Raji (cell line): Measurements from ENCODE around the gene RASAL1.

ENCODE experiments used
- POLR2A ChIP-seq: IDR thresholded peaks from 2 replicates; pipeline ENCODE4 v1.6.1; 2011; ENCODE audit warnings: low read depth, low read length, control low read depth; ENCODE audit not compliant: insufficient read depth

Gene RASAL1

GRCh38 chr12:113169697-113170096 is 34.1 kb upstream of the RASAL1 start:
- no peak for TF ChIP-seq POLR2A

GRCh38 chr12:113167868-113168267 is 32.3 kb upstream of the RASAL1 start:
- TF ChIP-seq POLR2A, result no peak

GRCh38 chr12:113165521-113166450 is 30.2 kb upstream of the RASAL1 start:
- no peak for TF ChIP-seq POLR2A

DNA sequence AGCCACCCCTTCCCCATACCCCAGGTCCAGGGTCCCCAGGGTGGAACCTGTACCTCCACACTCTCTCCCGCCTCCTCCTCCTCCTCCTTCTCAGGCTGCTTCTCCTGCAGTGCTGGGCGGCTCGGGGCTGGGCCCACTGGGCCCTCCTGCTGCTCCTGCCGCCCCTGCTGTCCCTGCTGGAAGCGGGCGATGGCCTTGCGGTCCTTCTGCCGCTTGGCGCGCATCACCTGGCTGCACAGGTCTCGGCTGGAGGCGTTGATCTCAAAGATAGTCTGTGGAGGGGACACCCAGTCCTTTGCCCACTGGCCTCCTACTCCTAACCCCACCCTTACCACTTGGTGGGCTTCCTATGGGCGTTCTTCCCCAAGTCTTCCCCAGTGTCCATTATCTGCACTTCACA is 28.5 kb upstream of the RASAL1 start:
- no peak for TF ChIP-seq POLR2A

DNA sequence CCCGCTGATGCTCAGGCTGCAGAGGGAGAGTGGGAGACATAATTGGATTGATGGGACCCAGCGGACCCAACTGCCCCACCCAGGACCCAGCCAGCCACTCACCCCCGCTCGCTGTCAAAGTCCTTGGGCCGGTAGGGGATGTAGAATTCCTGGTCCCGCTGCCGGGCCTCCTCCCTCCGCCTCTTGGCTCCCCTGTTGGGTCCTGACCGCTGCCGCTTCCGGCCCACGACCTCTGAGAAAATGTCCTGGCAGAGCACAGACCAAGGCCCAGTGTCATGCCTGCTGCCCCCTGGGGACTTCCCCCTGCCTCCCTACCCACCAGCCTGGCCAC is 27.4 kb upstream of the RASAL1 start:
- TF ChIP-seq POLR2A, result no peak

- TF ChIP-seq POLR2A, result no peak
These were observed 26.8 kb upstream of the RASAL1 start for GRCh38 chr12:113162102-113163029.

DNA sequence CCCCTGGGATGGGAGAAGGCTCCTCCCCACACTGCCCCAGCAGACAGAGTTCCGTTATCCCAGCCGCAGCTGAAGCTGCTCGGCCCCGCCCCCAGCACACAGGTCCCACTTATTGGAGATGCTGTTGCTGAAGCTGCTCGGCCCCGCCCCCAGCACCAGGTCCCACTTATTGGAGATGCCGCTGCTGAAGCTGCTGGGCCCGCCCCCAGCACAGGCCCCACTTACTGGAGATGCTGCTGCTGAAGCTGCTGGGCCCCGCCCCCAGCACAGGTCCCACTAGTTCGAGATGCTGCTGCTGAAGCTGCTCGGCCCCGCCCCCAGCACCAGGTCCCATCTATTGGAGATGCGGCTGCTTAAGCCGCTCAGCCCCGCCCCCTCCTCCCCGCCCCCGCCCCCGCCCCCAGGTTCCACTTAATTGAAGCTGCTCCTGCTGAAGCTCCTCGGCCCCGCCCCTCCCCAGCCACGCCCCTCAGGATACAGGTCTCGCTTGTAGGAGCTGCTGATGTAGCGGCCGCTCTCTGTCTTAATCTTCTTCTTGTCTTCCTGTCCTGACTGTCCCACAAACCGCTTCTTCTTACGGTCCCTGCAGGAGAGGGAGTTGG is 26.0 kb upstream of the RASAL1 start:
- TF ChIP-seq POLR2A, result no peak

- no peak for TF ChIP-seq POLR2A
These were observed 24.4 kb upstream of the RASAL1 start for GRCh38 chr12:113159937-113160336.

- no peak for TF ChIP-seq POLR2A
These were observed 23.1 kb upstream of the RASAL1 start for GRCh38 chr12:113158439-113159203.

DNA sequence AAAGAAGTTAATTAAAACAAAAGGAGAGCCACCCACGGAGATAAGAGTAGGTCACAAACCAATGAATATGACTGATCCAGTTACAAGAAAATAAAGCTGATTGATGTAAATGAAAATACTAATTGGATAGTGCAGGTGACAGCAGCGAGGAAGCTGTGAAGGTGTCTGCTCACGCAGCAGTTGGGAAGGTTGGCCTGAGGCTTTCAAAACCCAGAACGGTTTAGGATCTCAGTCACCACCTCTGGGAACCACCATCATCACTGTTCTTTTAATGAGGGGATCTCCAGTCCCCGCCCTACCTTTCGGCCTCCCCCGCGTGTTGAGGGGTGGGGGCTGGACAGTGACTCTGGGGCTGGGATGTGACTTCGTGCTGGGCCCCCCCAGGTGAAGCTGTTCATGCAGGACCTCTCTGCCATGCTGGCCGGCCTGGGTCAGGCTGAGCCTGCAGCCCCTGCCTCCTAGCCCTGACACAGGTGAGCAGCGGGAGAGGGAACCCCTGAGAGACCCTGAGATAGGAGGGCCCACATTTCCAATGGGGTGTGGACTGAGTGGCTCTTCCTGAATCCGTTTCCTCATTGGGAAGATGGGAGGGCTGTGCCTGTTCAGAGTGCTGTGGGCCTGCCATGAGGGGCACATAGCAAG is 21.8 kb upstream of the RASAL1 start:
- no peak for TF ChIP-seq POLR2A

DNA sequence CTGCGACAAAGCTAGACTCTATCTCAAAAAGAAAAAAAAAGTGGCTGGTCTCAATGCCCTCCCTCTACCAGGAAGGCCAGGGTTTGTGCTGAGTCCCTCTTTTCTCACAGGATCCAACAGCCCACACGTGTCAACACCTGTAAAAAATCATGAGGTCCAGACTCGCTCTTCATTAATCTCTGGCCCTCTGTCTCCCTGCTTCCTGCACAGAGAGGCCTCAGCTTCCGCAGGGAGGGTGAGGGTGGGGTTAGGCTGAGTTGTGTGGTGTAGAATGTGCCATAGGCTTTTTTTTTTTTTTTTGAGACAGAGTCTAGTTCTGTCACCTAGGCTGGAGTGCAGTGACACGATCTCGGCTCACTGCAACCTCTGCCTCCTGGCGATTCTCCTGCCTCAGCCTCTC is 20.1 kb upstream of the RASAL1 start:
- TF ChIP-seq POLR2A, result no peak

GRCh38 chr12:113155060-113155459 is 19.5 kb upstream of the RASAL1 start:
- no peak for TF ChIP-seq POLR2A

GRCh38 chr12:113154351-113154973 is 18.9 kb upstream of the RASAL1 start:
- no peak for TF ChIP-seq POLR2A
